GM18861 (cell line): Measurements from ENCODE around the gene CREBL2.

Experiments used
- ATAC-seq: cut with Tn5 transposase; IDR thresholded peaks from one replicate; pipeline ENCODE4 v1.9.1; 2021; ENCODE audit not compliant: unreplicated experiment

Gene CREBL2

GRCh38 chr12:12671850-12672660, 60.4 kb downstream of the CREBL2 start:
- no peak for ATAC-seq

GRCh38 chr12:12673296-12673695, 61.6 kb downstream of the CREBL2 start:
- ATAC-seq = peak; percentile 72

GRCh38 chr12:12676605-12677004, 64.9 kb downstream of the CREBL2 start:
- no peak for ATAC-seq

GRCh38 chr12:12681061-12681765, 69.5 kb downstream of the CREBL2 start:
- no peak for ATAC-seq

GRCh38 chr12:12682284-12682683, 70.6 kb downstream of the CREBL2 start:
- ATAC-seq = no peak

- no peak for ATAC-seq
Observed at GRCh38 chr12:12683136-12683697, 71.5 kb downstream of the CREBL2 start.

- no peak for ATAC-seq
Observed at GRCh38 chr12:12683725-12684124, 72.0 kb downstream of the CREBL2 start.

GRCh38 chr12:12684375-12685106, 72.9 kb downstream of the CREBL2 start:
- ATAC-seq = no peak

- no peak for ATAC-seq
Observed at GRCh38 chr12:12685305-12685704, 73.6 kb downstream of the CREBL2 start.

- ATAC-seq = no peak
Observed at GRCh38 chr12:12686472-12686871, 74.8 kb downstream of the CREBL2 start.

GRCh38 chr12:12686925-12687324, 75.2 kb downstream of the CREBL2 start:
- ATAC-seq = no peak

- ATAC-seq = no peak
Observed at GRCh38 chr12:12689647-12690300, 78.1 kb downstream of the CREBL2 start.

GRCh38 chr12:12691549-12691948, 79.9 kb downstream of the CREBL2 start:
- peak; percentile 38 for ATAC-seq

- ATAC-seq = no peak
Observed at GRCh38 chr12:12693111-12693671, 81.5 kb downstream of the CREBL2 start.
